SK-MEL-5 (cell line): ENCODE data around the gene GPR68. TPM values are rescaled to one million over a fixed set of nuclear protein-coding genes. Genes with fewer than 3 reads are reported as not detected.
"Not testable (repeated sequence)": the region's sequence is repeated elsewhere in the genome, so short reads cannot be mapped to it uniquely, and the experiment has no call there.

Experiments used
- DNase-seq: peaks from one replicate; pipeline ENCODE4 v3.0.0-alpha.2; 2016; ENCODE audit warnings: low read depth, low spot score
- in situ Hi-C: cut with HindIII; loops from 2 replicates; pipeline ENCODE4 v1.10.0; 2016; ENCODE audit warnings: low sequenced_read_pairs, high pct_unique_total_duplicates, low pct_unique_long_range_greater_than_20kb
- total RNA-seq: library from RNA; depleted of rRNA; stranded (reverse); fragments of >200 nt; shearing (Covaris generic); gene quantifications from 2 replicates; pipeline ENCODE4 v1.2.3, GENCODE V29; 2014

The GPR68 gene
- total RNA-seq, 1 experiment from 2014 or later: not detected

DNA sequence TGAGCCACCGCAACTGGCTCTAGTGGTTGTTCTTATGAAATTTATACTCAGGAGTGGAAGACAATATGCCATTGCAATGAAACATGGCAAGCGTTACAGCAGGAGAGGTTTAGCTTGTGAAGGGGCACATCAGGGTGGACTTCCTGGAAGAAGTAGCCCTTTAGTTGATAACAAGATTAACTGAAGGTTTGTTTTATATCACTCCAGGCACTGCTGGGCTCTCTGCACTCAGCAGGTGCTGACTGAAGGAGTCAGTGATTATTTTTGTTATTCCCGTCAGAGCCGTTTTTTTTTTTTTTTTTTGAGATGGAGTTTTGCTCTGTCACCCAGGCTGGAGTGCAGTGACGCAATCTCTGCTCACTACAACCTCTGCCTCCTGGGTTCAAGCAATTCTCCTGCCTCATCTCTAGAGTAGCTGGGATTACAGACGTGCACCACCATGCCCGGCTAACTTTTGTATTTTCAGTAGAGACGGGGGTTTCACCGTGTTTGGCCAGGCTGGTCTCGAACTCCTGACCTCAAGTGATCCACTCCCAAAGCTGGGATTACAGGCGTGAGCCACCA, 17.6 kb upstream of the GPR68 start:
- in situ Hi-C loops: no loop called here
- no peak for DNase-seq

DNA sequence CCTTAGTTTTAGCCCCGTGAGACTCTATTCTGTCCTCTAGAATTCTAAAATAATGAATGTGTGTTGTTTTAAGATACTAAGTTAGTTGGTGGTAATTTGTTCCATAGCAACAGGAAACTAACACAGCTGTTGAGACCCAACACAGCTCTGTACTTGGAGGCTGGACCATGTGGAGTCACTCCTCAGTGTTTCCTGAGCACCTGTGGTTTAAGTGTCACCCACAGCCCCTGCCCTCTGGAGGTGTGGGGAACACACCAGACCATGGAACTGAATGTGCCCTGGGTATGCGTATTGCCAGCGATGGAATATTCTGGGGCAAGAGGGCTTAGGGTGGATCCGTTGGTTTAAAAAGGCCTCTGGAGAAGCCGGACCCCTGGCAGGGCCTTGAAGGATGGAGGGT, 16.6 kb upstream of the GPR68 start:
- in situ Hi-C loops: no loop called here
- no peak for DNase-seq

DNA sequence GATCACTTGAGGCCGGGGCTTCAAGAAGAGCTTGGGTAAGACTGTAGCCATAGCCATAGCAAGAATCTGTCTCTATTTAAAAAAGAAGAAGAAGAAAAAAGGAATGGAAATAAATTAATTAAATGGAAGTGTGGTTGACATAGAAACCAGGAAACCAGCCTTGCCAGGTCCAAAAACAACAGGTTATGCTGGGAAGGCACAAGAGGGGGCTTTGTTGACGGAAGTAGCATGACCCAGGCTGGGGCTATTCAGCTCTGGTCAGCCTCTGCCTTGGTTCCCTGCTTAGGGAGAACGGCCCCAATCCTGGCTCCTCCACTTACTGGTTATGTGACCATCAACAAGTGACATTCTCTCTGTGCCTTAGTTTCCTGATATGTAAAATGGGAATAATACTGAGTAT, 14.4 kb upstream of the GPR68 start:
- no peak for DNase-seq
- in situ Hi-C loops: no loop called here

DNA sequence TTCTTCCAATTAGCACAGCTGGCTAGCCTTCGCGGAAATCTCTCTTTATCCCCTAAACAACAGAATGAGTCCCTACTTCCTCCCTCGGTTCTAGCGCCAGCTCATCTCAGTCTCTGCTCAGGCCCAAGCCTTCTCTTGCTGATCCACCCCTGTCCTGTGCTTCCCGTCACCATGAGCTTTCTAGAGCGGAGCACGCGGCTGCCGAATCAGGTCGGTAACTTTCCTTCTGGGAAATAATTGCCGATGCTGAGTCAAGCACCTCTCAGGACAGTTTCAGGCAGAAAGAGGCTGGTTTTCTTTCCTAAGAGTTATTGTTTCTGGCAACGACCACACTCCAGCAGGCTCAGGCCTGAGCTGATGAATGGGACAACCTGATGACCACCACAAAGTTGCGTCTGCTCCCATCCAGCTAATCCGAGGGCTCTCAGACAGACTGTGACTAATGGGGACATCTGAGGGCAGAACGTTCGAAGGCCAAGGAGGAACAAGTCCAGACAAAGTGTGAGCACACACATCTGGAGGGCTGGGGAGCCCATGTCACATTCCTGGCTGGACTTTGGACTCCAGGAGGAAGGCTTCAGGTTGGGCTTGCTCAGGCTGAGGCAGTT, 13.6 kb upstream of the GPR68 start:
- in situ Hi-C loops: no loop called here
- no peak for DNase-seq

DNA sequence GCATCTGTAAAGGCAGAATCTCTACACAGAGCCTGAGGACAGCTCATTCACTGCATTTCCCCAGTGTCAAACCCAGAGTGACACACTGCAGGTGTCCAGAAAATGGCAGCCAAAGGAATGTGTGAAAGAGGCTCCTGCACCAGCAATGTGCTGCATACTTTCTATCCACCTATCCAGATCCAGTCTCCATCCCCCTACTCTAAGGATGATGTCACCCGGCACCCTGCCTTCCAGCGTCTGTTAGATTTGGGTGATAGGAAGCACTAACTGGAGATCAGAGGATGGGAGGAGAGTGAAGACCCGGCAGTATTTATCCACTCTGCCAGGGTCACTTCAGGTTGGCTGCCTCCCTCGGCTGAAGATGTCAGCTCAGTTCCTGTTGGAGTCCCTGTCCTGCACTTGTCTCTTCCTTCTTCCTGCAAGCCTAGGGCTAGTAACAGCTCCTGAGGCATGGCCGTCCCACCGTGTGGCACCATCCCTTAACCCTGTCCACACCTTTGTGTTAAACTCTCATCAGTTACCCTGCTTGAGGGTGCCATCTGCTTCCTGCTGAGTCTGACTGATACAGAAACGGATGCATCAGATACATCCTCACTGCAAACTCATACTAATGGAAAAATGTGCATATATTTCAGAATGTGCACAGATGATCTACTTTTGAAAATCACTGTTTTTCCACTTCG, 13.0 kb upstream of the GPR68 start:
- DNase-seq: no peak
- in situ Hi-C loops: no loop called here

DNA sequence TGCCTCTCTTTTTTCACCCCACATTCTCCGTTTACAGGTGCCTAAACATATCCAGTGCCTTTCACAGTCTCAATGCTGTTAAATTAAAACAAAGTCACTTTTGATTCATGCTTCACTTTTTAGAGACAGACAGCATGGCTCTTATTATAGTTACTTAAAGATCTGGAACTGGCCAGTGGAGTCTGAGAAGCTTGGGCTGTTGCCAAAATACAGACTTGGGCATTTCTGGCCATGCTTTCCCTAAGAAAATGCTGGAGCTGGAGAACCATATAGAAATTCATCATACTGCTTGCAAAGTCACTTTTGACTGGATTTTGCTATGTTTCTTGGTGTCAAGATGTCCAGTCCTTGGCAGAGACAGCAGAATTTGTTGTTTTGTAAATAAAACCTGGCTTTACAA, 12.2 kb upstream of the GPR68 start:
- in situ Hi-C loops: no loop called here
- DNase-seq: no peak

DNA sequence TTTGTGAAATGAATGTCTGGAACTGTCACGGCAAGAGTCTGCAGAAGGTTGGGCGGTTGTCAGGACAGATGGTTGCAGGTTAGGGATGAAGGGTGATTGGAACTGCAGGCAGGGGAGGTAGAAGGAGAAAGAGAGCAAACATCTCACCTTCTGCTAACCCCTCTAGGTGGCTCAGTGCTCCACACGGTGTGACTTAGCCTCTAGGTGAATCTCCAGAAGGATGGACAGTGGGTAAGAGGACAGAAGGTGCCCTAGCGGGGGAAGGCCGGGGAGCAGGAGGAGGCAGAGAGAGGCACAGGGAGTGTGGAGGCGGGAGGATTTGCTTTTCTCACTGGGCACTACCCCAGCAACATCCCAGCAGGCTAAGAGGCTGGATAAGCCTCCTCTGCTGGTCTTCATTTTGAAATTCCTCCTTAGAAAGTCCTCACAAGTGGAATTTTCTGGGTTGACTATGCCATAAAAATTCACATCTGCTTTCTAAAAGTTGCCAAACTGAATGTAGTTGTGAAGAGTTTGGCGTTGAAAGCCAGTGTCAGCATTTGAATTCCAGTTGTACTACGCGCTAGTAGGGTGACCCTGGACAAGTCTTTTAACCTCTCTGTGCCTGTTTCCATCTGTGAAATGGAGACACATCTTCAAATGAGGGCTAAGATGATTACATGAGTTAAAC, 10.7 kb upstream of the GPR68 start:
- DNase-seq: no peak
- in situ Hi-C loops: no loop called here

DNA sequence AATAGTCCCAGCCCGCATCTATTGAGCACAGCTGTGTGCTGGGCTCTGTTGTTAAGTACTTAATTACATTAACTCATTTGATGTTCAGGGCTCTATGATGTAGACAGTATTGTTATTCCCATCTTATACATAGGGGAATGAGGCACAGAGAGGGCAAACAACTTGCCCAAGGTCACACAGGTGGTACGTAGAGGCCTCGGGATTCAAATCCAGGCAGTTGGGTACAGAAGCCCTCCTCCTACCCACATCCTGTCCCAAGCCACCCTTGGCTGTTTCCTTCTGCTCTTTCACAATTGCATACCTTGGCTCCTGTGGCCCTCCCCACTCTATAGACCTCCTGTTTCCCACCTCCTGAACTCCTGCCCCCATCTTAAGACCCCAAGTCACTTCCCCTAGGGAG, 10.0 kb upstream of the GPR68 start:
- no peak for DNase-seq
- in situ Hi-C loops: no loop called here

DNA sequence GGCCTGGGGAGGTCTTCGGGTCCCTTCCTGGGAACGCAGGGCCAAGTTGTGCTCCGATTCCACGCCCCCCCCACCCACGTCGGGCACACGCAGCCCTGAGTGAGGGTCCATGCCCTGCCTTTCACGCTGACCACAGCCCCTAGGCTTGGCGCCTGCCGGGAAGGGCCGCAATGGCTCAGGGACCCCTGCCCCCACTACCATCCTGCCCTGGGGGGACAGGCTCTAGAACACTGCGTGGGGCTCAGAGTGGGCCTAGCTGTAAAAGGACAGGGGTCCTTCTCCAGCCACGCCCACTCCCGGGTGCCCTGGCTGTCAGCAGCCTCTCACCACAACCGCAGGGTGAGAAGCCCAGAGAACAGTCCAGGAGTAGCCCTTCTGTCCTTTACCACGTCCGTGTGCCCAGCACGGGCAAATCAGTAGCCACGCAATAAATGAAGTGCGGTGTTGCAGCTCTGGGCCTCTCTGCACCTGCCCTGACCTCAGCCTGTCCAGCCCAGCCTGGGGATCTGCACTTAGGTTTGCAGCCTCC, 9.4 kb upstream of the GPR68 start:
- in situ Hi-C loops: no loop called here

DNA sequence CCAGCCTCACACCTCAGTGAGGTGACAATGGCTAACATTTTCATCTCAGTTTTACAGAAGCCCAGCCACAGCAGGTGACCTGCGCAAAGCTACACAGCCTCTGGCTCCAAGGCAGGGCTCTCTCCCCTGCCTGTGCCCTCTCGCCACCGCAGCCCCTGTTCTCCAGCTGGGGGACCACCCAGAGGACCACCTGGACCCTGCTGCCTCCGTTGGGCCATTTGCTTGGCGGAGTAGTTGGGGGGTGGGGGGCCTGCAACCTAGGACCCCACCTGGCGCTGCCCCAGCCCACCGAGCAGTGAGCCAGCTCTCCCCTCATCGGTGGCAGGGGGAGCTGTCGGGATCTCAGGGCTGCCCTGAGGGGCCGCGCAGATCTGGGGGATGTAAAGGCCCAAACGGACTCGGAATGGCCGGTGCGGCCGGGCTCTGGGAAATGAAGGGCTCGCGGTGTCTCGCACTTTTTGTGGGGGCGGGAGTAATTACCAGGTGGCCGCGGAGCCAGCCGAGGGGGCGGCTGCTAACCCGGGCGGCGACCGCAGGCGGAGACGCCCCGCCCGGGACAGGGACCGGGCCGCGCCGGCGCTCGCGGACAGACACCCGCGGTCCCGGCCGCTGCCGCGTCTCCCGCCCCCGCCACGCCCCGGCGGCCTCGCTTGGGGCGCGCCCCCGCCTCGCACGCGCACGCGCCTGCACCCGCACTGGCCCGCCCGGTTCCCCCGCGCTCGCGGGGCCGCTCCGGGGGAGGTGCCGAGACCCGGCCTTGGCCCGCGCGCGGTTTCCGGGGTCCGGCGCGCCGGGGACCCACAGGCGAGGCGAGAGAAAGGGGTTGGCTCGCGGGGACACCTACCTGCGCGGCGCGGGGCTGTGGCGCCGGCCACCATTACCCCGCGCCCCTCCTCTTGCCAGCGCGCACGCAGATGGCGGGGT, 8.6 kb upstream of the GPR68 start:
- in situ Hi-C loops: no loop called here
- no peak for DNase-seq

More for the DNA sequence above, 9.4 kb upstream of the GPR68 start:
- no peak for DNase-seq

DNA sequence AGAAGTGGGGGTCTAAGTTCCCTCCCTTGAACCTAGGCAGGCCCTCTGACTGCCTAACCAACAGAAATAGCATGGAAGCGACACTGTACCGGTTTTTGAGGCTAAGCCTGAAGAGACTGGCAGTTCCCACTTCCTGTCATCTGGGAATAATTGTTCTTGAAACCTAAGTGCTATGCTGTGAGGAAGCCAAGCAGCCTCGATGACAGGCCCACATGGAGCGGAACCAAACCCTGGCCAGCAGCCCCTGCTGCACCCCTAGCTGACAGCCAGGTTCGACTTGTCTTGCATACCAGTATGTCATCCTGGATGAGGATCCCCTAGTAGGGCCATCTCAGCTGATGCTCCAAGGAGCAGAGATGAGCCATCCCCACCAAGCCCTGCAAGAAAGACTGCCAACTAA, 6.4 kb upstream of the GPR68 start:
- DNase-seq: no peak
- in situ Hi-C loops: no loop called here

DNA sequence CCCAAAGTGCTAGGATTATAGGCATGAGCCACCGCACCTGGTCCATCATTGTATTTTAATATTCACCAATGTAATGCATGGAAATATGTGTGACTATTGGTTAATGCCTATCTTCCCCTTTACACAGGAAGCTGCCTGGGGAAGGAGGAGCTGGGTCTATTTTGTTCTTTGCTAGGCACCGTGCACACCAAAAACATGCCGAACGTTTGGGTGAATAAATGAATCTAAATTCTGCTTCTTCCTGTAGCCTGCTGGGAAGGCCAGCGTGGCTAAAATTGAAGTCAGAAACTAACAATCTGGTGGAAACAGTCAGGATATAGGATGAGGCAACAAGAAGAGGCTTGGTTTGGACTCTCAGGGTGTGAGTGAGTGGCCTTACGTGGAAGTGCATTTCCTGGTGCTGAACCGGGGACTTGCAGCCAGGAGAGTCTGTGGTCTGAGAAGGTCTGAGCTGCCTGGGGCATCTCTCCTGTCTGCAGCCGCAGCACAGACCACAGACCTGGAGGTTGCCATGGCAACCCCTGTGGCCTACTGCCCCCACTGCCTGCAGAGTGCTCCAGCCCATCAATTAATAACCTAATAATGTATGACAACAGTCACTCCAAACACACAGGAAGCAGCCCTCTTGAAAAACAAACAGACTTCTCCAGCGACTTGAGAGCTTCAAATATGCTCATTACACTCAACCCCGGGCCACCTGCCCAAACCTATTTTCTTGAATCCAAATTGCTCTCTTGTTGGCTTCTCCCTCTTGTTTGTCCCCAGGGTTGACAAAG, 5.5 kb upstream of the GPR68 start:
- no peak for DNase-seq
- in situ Hi-C loops: no loop called here

DNA sequence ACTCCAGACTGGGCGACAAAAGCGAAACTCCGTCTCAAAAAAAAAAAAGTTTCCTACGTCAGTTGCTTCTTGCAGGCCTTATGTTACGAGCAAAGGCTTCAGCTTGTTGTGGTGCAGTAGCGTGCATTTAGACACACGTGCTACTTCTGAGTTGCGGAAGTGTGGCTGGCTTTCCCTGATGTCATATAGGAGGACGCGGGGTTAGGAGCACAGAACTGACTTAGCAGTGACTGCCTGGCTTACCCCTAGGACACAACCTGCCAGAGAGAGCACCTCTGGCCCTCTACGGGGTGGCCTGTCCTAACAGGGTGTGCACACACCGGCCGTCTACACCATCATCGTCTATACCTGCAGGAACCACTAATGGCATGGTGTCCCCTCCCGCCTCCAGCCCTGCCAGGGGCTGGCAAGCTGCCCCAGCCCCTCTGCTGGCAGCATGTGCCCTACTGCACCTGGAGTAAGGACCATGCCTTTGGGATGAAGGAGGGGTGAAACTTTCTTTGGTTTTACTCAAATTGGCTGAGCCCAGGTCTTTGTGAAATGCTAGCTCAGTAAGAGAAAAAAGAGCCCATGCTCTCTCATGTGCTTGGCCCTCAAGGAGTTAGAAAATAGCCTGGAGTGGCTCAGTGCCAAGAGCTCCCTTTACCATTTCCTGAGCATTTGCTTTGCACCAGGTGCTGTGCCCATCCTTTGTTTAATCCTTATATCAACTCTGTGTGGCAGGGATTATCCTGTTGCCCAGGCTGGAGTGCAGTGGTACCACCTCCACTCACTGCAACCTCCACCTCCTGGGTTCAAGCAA, 1.7 kb upstream of the GPR68 start:
- DNase-seq: no peak
- in situ Hi-C loops: no loop called here

DNA sequence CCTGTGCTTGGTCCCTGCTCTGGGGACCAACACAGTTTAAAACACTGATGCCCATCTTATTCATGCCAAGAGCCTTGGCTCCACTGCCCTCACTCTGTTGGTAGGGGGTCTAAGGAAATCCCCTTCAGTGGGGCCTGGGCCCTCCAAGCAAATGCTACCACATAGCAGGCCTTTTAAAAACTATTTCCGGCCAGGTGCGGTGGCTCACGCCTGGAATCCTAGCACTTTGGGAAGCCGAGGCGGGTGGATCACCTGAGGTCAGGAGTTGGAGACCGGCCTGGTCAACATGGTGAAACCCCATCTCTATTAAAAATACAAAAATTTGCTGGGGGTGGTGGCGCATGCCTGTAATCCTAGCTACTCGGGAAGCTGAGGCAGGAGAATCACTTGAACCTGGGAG, 1.1 kb upstream of the GPR68 start:
- in situ Hi-C loops, DNase-seq: not testable (repeated sequence)

DNA sequence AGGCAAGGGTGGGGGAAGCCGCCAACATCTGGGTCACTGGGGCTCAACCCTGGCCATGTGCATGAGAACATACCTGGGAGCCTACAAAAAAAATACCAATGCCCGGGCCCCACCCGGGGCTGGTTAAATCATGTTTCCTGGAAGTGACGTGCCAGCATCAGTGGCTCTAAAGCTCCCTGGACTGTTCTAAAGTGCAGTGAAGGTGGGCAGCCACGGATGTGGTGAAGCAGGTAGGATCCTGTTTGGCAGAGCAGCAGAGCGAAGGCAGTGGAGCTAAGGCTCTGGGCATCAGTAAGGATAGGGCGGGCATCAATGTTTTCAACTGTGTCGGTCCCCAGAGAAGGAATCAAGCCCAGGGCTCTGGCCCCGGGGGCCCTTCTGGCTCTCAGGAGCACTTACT, 525 bp upstream of the GPR68 start:
- no peak for DNase-seq
- in situ Hi-C loops: no loop called here

DNA sequence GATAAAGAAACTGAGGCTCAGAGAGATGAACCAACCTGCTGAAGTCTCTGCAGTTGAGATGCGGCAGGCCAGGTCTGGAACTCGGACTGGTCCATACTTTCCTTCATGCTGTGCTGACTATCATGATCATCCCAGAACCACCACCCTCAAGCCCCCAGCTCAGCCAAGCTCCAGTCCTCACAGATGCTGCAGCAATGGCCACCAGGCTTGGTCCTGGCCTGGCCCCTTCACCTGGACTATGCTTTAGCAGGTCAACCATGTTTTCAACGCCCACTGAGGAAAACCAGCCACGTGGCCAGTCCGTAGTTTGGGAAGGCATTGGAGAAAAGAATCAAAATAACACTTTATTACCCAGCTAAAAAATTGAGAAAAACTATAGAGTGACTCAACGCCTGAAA, 1.4 kb downstream of the GPR68 start:
- DNase-seq: no peak
- in situ Hi-C loops: no loop called here
